C4-2B (cell line): ENCODE measurements around the gene PHLDB2.

Experiments used
- H3K27ac ChIP-seq: fragments of 450-650 bp; 2 replicates; pipeline ENCODE4 v1.5.1; 2017
- ZFX ChIP-seq: fragments of 450-650 bp; IDR thresholded peaks from 2 replicates; pipeline ENCODE4 v1.6.1; 2017
- TF ChIP-seq, protein P1 (sequence below): fragments of 450-650 bp; conservative IDR thresholded peaks from 2 replicates; pipeline ENCODE4 v1.5.1; 2017; ENCODE audit warnings: mild to moderate bottlenecking

Gene PHLDB2

DNA sequence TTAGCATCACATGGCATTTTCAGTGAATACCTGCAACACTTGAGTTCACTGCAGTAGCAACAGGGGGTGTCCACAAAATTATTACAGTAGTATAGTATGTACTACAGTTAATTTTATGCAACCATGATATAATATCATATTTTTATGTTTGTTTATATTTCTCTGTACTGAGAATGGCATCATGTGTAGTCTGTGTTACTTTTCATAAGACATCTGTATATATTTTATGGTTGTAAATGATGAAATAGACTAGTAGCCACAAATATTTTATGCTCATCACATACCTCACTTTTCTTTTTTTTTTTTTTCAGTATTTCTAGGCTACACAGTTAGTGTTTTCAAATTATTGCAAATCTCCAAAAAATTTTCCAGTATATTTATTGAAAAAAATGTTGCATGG, 22.4 kb downstream of the PHLDB2 start:
- H3K27ac ChIP-seq, result no peak overlapping the region
- TF ChIP-seq, protein P1, sequence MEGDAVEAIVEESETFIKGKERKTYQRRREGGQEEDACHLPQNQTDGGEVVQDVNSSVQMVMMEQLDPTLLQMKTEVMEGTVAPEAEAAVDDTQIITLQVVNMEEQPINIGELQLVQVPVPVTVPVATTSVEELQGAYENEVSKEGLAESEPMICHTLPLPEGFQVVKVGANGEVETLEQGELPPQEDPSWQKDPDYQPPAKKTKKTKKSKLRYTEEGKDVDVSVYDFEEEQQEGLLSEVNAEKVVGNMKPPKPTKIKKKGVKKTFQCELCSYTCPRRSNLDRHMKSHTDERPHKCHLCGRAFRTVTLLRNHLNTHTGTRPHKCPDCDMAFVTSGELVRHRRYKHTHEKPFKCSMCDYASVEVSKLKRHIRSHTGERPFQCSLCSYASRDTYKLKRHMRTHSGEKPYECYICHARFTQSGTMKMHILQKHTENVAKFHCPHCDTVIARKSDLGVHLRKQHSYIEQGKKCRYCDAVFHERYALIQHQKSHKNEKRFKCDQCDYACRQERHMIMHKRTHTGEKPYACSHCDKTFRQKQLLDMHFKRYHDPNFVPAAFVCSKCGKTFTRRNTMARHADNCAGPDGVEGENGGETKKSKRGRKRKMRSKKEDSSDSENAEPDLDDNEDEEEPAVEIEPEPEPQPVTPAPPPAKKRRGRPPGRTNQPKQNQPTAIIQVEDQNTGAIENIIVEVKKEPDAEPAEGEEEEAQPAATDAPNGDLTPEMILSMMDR, result no peak

DNA sequence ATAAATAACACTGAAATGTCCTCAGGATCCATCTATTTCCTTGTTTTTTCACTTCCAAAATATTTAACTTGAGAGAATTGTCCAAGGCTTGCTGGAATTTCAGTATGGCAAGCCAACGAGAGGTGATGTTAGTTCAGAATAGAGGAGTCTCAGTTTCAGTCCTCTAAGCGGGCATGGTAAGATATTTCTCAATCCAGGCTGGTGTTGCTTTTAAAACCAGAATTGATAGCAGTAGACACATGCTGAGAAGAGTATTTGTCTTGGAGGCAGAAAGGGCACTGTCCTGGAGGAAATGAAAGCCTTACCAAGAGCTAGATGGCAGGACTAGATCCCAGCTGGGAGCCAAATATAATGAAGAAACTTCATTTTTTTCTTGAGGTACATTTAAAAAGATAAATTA, 23.1 kb downstream of the PHLDB2 start:
- H3K27ac ChIP-seq, result no peak overlapping the region
- TF ChIP-seq, protein P1, result no peak
- TF ChIP-seq ZFX, result no peak

DNA sequence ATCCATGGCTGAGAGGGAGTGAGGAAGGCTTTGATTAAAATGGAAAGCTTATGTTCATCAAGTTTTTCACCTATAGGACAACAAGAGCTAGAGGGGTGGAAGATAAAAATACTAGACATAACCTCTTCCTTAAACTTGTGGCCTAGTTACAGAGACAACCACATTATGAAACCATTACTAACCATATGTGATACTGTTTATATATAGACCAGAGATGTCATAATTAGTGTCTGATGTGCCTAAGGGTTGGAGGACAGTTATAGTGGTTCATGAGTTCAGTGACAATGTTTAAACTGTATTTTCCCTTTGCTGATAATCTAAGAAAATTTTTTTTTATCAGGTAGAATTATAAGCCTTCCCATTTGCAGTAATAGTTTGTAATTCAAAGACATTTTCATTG, 23.7 kb downstream of the PHLDB2 start:
- TF ChIP-seq, protein P1, result no peak
- no peak for TF ChIP-seq ZFX
- H3K27ac ChIP-seq, result no peak overlapping the region

DNA sequence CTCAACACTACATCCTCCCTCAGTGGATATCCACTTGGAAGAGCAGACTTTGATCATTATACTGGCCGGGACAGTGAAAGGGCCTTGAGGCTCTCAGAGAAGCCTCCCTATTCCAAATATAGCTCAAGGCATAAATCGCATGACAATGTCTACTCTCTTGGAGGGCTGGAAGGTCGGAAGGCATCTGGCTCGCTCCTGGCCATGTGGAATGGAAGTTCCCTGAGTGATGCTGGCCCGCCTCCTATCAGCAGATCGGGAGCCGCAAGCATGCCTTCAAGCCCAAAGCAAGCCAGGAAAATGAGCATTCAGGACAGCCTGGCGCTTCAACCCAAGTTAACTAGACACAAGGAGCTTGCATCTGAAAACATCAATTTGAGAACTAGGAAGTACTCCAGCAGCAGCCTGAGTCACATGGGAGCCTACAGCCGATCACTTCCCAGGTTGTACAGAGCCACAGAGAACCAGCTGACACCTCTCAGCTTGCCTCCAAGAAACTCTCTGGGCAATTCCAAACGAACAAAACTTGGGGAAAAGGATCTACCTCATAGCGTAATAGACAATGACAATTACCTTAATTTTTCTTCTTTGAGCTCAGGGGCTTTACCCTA, 25.4 kb downstream of the PHLDB2 start:
- H3K27ac ChIP-seq, result no peak overlapping the region
- no peak for TF ChIP-seq ZFX
- TF ChIP-seq, protein P1, result no peak

DNA sequence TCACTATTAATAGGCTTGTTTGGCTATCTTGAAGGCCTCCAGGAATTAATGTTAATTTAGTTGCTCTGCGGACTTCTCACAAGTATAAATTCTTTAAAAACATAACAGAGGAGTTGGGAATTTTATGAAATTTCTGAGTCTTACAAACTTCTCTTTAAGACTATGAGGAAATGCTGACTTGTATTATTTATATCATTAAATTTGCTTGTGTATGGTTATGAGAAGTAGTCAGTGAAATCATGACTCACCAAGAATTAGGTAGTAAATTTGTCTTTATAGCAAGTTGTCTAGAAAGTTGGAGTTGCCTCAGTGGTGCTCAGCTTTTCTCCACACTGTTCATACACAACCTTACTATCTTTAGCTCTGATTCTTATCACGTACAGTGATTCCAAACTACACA, 26.5 kb downstream of the PHLDB2 start:
- TF ChIP-seq ZFX, result no peak
- TF ChIP-seq, protein P1, result no peak
- H3K27ac ChIP-seq, result no peak overlapping the region

DNA sequence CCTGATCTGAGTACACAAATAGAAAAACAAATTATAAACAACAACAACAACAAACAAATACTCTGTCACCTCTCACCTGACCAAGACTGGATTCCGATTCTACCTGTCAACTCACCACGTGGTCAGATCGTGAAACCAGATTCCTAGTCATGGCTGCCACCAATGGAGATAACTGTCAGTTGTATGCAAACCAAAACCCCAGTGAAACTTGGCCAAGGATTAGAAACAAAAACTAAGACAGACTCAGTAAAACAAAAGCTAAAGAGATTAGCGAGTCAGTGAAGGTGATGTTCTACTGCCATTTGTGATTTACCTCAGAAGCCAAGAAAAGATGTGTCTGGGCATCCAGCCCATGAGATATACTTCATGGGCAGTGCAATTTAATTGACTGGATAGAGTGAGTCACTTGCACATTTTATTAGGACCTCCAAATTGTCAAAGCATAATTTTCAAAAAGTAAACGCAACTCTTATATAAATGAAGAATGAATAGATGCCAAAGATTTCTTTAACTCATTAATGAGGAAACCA, 31.1 kb downstream of the PHLDB2 start:
- TF ChIP-seq ZFX, result no peak
- TF ChIP-seq, protein P1, result no peak
- H3K27ac ChIP-seq, result no peak overlapping the region

DNA sequence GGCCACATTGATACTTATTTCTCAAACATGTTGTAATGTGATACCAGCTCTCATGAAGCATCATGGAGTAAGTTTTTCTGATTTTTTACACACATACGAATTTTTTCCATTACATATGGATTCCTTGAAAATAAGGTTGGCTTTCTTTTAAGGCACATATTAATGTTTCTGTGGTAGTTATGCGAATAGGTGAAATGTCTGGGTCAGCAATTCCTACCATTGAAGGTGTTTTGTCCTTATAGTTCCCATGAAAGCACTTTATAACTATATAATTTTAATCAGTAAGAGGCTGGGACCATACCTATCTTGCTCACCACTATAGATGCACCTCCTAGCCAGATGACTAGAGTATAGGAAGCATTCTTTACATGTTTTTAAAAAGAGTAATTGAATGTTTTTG, 33.0 kb downstream of the PHLDB2 start:
- no peak overlapping the region for H3K27ac ChIP-seq
- no peak for TF ChIP-seq ZFX
- TF ChIP-seq, protein P1, result no peak
